HG03520 (cell line): ENCODE measurements around the gene SPTBN5.

ENCODE experiments used
- ATAC-seq: cut with Tn5 transposase; IDR thresholded peaks from one replicate; pipeline ENCODE4 v1.9.1; 2021; ENCODE audit warnings: mild to moderate bottlenecking, moderate library complexity; ENCODE audit not compliant: unreplicated experiment

The SPTBN5 gene

DNA sequence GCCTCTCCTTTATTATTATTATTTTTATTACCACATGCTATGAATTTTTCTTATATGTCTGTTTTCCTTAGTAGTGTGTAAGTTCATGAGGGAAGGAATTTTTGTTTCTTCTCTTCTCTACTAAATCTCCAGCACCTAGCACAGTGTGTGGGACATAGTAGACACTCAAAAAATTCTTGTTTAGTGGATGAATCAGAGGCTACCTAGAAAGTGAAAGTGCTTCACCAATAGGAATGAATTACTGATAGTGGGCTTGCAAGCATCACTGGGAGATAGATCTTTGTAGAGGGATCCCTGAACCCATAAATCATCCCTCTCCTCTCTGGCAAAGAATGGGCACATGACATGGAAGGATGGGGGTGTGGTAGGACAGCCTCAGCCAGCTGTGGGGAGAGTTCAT lies 8.5 kb downstream of the SPTBN5 start:
- ATAC-seq: no peak

DNA sequence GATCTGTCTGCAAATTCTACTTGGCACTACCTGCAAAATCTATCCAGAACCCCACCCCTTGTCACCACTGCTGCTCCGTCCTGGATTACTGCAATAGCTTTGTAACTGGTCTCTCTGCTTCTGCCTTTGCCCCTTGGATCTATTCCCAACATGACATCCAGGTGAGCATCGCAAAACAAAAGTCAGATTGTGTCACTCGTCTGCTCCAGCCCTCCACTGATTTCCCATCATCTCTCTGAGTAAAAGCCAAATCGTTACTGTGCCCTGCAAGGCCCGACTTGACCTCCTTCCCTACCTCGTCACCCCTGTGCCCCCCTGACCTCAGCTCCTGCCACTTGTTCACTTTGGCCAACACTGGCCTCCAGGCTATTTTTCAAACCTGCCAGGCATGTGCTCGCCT lies 9.4 kb downstream of the SPTBN5 start:
- ATAC-seq: no peak

DNA sequence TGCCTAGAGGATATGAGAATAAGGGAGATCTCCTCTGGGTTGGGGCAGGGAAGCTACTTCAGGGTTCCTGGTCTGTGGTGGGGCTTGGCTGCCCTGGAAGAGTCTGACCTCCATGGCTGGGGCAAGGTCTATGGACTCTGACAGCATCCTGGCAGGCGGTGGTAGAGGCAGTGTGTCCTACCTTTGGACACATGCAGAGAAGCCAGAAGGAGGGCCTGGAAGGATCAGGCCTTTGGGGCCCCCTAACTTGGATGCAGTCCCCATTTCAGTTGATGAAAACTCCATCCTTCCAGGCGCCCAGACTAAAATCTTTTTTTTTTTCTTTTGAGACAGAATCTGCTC lies 10.4 kb downstream of the SPTBN5 start:
- no peak for ATAC-seq

DNA sequence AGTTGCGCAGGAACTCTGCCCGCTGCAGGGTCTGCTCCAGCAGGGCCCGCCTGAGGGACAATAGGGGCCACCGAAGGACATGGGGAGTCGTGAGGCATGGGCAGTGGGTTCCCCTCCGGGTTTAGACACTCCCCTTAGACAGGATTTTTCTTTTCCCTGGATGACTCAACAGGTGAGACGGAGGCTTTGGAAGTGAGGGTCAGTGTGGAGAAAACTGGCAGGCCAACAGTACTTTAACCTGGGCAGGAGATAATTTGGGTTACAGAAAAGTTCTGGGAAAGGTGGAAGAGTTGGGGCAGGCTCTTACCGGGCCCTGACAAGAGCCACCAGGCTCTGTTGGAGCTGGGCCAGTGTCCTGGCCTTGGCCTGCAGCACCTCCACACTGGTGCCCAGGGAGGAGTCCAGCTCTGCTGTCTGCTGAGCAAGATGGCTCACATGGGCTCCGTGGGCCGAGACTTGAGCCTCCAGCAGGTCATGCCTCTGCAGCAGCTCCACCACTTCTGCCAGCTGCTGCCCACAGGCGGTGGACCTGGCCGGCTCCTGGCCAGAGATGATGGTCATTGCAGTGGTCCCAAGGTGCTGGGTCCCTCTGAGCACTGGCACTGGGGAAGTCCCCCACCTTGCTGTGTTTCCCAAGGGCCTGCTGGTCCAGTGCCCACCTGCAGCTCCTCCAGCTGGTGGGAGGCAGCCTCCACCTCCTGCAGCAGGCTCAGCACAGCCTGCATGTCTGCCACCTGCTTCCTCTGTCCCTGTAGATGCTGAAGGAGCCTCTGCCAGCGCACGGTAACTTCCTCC lies 11.0 kb downstream of the SPTBN5 start:
- no peak for ATAC-seq

DNA sequence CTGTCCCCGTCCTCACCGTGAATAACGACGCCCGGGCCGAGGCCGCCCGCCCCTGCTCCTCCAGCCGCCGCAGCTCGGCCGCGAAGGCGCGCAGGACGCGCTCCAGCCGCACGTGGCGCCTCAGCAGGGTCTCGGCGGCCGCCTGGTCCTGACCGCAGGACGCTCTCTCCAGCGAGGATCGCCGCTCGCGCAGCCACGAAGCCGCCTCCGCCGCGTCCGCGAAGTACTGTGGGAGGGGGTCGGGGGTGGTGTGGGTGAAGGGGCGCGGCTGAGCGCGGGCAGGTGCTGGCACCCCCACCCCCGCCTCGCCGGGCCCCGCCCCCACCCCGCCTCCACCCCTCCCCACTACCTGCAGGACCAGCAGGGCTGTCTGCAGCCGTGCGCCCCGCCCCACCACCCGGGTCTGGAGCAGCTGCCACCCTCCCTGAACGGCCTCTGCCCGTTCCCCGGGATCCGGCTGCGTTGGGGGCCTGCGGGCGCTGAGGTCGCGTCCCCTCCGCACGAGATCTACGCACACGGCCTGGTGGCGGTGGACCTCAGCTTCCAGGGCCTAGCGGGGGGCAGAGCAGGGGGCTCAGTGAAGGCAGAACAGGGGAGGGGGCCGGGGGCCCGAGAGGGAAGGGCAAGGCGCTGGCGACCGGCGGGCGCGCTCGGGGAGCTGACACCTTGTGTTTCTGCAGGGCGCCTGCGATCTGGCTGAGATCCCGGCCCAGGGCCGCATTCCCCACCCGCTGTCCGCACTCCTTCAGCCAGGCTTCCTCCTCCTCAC lies 11.7 kb downstream of the SPTBN5 start:
- ATAC-seq: no peak

DNA sequence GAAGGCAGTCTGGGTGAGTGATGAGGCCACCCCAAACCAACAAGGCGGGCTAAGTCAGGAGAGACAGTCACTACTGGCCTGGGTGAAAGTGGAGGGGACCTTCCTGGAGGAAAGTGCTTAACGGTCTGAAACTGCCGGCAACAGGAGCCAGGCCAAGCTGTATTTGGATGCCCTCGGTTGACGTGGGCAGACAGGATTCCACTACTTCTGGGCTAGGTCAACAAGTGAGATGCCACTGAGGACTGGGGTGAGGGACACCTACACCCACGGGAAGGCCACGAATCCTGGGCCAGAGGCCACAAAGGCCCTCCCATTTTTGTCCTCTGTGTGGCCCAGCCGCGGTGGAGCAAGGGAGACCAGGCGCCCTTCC lies 12.3 kb downstream of the SPTBN5 start:
- no peak for ATAC-seq

DNA sequence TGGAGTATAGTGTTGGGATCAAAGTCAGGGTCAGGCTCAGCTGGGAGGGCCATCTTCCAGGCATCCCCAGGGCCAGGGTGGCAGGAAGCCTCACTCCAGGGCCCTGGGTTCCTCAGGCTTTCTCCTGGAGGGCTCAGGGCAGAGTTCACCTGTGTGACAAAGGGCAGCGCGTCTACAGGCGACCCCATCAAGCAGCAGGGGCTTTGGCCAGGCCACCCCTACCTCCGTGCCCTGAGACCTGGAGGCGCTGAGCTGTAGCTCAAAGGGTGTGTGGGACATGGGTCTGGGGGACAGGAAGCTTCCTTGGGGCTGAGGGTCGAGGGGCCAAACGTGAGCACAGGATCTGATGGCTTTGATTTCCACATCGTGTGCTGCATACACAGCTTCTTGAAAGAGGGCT lies 12.8 kb downstream of the SPTBN5 start:
- no peak for ATAC-seq

DNA sequence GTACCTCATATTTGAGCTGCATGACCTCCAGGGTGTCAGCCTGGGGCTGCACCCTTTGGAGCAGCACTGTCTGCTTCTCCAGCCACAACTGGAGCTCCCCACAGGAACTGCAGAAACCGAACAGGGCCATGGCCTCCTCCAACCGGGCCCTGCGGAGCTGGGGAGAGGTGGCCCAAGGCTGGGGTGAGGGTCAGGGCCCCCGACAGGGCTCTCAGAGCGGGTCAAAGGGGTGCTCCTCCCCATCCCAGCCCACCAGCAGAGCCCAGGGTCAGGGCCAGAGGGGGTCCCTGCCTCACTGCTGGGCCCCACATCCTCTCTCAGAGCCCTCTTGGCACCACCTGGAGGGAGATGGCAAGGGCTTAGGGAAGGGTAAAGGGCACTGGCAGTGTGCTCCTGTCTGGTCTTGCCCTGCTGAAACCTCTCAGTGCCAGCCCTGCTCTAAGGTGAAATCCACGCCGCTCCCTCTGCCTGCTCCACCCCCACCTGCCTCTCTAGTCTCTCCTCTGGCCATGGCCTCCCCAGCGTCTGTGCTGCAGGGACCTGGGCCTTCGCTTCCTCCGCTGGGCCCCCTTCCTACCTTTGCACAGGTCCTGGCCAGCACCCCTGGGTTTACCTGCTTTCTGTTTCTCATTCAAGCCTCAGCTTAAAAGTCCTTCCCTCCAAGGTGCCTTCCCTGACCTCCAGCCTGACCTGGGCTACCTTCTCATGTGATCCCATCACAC lies 13.5 kb downstream of the SPTBN5 start:
- no peak for ATAC-seq

DNA sequence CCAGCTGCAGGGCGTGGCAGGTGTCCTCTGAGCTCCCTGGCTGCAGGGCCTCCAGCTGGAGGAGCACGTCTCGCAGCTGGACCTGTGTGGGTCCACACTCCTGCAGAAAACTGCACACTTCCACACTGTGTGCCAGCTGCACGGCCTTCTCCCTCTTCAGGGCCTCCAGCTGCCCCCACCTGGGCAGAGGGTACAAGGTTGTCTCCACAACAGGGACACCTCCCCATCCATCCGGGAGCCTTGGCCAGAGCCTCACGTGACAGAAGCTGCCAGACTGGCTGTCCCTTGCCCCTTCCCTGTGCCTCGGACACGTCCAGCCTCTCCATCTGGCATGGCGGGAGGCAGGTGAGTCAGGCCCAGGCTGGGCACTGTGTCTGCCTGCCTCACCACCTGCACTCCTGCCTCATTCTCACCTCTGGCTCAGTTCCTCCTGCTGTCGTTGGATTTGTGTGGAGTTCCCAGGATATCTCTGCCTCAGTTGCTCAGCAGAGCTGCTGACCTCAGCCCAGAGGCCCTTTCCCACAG lies 14.5 kb downstream of the SPTBN5 start:
- no peak for ATAC-seq

DNA sequence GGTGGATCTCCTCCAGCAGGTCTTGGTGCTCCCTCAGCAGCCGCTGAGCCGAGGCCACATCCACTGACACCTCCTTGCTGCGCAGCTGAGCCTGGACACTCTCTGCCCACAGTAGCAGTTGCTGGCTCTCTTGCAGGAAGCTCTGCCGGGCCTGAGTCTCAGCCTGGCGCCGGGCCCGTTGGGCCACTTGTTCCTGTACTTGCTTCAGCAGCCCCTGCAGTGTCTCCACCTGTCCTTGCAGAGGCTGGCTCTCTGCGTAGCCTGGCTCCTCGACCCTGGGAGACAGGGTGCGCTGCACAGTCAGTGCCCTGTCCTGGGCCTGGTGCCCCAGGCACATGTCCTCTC lies 15.5 kb downstream of the SPTBN5 start:
- ATAC-seq: no peak

DNA sequence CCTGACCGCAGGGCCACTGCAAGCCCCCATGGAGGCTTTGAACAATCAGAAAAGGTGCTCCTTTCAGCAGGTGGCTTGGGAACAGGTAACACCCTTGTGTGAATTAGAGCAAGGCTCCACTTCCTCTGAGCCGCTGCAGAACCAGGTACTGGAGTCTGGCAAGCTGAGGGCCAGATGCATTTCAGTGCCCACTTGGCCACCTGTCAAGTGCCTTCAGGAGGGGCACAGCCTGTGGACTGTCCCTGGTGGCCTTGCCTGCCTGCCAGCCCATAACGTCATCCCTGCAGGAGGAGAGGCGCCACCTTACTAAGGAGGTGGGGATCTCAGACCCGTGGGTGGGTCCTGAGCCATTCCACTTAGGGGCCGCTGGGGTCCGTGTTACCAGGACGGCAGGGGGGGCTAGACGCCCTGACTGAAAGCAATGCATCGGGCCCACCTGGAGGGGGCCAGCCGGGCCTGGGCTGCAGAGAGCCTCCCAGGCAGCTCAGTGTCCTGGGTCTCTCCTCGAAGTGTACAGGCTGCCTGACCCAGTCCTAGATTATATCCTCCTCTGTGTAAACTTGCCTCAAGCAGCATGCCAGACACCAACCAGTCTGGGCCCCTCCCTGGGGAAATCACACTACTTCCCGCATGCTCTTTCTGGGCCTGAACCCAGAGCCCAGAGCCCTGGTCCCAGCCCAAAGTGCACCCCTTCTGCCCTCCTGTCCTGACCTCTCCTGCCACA lies 16.1 kb downstream of the SPTBN5 start:
- ATAC-seq: no peak

DNA sequence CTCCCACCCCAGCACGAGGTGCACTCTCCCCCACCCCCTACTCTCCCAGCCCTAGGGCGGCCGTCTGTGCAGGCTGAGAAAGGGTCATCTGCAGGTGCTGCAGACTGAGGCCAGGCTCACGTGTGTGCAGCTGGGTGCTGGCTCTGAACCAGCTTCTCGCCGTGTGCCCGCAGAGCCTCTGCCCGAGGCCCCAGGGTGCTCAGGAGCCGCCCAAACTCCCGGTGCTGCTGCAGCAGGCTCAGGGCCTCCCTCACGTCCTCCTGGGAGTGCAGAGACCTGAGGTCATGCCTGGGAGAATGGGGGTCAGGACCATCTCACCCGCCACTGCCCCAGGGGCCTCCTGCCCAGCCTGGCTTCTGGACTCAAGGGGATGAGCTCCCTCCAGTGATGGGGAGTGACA lies 17.2 kb downstream of the SPTBN5 start:
- ATAC-seq: no peak

DNA sequence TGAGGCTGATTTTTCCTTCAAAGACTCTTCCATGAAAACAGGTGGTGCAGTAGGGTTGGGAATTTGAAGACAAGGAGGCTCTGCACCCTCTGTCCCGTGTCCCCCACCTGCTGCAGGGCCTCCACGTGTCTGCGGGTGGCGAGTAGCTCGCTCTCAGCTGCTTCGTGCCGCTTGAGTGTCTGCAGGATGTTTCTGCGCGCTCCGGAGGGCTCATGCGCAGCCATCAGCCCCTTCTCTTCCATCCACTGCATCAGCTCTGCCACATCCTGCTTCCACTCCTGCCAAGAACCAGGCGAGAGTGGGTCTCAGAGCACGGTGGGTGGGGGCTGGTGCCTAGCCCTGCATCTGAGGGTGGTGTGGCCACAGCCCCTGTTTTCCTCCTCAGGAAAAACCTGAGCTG lies 17.8 kb downstream of the SPTBN5 start:
- no peak for ATAC-seq

DNA sequence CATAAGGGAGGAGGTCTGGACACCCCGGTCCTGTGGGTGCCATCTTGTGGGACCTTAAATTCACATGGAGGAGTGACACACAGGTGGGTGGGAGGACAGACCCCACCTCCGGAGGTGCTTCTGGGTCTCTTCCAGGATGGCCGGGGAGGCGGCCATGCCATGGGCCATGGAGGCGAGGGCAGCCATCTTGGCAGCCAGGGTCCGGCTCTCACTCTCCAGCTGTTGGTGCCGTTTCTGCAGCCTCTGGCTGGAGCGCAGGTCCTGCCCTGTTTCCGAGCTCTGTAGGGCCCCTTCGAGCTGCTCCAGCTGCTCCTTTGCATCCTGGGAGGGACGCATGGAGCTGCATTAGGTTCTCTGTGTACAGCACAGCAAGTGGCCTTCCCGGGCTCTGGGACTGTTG lies 19.1 kb downstream of the SPTBN5 start:
- ATAC-seq: no peak

DNA sequence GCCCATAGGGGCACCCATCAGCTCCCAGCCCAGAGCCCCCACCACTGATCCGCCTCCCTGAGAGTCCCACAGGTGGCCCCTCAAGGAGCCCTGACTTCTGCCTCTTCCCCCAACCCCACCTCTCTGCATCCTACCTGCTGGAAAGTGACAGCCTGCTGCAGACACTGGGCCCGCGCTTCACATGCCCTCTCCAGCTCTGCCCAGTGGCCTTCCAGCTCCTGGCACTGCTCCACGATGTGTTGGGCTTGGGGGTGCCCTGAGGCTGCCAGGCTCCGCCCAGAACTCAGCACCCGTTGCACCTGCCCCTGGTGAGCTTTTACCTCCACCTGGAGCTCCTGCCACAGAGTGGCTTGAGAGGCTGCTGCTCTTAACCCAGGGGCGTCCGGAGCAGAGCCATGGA lies 20.1 kb downstream of the SPTBN5 start:
- ATAC-seq: no peak

DNA sequence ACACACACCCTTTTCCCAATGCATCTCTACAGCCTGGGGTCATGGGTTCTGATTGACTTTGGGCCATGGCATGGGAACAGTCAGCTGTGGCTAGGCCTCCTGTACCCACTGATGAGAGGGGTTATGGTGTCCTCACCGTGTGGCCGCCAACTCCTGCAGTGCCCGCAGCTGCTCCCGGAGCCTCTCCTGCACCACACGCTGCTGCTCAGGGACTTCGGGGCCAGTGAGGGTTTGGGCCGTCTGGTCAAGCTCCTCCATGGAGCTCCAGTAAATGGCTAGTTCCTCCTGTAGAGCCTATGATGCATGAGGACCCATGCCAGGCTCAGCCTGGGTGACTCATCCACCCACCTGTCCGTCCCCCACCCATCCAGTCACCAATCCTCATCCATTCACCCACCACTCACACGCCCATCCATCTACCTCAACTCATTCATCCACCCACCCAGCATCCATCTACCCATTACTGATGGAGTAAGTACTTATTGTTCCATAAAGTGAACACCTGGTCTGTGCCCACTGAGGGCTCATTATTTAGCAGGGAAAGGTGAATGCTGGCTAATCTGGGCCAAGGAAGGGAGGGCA lies 21.6 kb downstream of the SPTBN5 start:
- no peak for ATAC-seq

DNA sequence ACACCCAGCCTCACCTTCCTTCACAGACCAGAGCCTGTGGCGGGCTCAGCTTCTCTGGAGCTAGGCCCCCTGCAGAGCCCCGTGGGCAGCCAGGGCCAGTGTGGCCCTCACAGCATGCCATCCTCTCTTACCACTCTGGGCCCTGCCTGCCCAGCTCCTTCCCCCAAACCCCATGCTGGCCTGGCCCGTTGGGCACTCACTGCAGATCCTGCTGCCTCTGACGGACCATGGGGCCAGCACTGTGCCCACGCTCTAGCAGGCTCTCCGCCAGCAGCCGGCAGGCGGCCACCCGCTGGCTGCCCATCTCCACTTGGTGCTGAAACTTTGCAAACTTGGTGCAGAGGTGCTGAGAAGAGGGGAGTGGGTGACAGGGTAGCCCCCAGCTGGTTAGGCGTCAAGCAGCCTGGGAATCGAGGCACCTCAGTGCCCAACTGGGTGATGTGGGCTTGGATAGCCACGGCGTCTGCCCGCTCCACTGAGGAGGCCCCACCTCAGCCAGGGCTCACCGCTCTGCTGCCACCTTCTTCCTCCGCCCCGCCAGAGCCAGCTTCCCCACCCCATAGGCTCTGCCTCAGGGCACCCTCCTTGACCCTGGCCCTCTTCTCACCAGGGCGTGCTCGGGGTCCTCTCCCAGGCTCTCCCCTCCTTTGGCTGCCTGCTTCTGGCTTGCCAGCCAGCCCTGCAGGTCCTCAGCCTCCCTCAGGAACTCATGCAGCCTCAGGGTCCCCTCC lies 22.5 kb downstream of the SPTBN5 start:
- no peak for ATAC-seq

DNA sequence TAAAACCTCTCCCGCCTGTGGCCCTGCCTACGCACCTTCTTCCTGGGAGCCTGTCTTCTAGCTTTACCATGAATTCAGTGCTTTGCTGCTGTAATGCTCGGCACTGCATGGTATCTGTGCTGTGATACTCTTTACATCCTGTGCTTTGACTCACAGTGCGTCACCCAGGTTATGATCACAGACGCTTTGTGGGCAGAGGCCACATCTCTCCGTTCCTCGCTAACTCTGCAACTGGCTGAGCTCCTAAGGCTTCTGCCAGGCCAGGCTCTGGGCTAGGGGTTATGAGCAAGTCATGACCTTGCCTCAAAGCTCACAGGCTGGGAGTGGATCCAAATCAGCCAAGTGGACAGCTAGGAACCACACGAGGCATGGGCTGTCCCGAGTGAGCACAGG lies 23.2 kb downstream of the SPTBN5 start:
- ATAC-seq: no peak

DNA sequence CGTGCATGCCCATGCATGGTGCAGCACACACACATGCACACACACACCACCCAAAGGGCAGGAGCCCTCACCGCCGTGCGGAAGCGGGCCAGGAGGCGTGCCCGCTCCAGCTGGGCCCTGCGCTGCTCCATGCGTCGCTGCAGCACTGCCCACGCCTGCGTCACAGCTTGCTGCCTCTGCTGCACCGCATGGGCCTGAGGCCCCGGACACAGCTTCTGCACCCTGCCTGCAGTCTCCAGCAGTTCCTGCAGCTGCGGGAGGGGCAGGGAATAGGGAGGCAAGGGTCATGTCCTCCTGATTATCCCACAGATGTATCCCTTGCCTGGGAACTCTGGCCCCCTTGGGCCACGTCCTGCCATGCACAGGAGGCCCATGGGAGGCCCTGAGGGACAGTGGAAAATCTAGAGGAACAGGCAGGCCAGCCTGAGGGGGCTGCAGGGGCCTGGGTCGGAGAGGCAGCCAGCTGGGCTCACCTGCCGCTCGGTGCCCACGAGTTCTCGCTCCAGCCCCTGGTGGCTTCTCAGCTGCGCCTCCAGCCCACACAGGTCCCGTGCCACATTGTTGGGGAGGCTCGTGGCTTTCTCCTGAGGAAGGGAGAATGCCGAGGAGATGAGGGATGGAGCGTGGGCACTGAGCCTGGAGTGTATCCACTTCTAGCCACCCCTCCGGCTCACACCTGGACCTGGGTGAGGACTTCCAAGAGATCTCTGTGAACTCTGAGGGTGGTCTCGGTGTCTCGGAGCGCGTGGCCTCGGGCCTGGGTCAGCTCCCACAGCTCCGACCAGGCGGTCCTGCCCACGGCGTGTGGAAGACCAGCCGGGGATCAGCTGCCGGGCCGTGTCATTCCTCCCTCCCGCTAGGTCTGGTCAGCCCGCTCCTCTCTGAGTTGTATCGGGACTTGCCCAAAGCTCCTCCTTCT lies 23.8 kb downstream of the SPTBN5 start:
- ATAC-seq: no peak
